PFSK-1 (cell line): ENCODE results near the gene FBXL13.

Experiments used
- FOXP2 ChIP-seq: optimal IDR thresholded peaks from 2 replicates; pipeline ENCODE3; 2011; ENCODE audit warnings: borderline replicate concordance, control low read depth, inconsistent platforms; ENCODE audit not compliant: insufficient read depth; ENCODE audit errors: extremely low read length, extremely low read depth
- POLR2AphosphoS5 ChIP-seq: IDR thresholded peaks from 2 replicates; pipeline ENCODE4 v1.6.1; 2012; ENCODE audit warnings: low read depth, mild to moderate bottlenecking, control low read depth, low read length, moderate library complexity
- SIN3A ChIP-seq: IDR thresholded peaks from 2 replicates; pipeline ENCODE4 v1.6.1; 2012; ENCODE audit warnings: mild to moderate bottlenecking, low read length, moderate library complexity, borderline replicate concordance; ENCODE audit not compliant: insufficient read depth
- TAF1 ChIP-seq: IDR thresholded peaks from 2 replicates; pipeline ENCODE4 v1.6.1; 2012; ENCODE audit warnings: low read length, control low read depth, borderline replicate concordance; ENCODE audit not compliant: insufficient read depth
- TF ChIP-seq, protein P1 (sequence below), 2 experiments: IDR thresholded peaks; 2 replicates each; pipeline versions ENCODE4 v1.6.1 to v1.8.0; 2011 to 2012; ENCODE audit warnings: low read depth in 2 of 2, low read length in 2 of 2, control low read depth in 1 of 2, inconsistent platforms in 1 of 2, mild to moderate bottlenecking in 1 of 2, moderate library complexity in 1 of 2; ENCODE audit not compliant: insufficient read depth in 1 of 2

The FBXL13 gene

DNA sequence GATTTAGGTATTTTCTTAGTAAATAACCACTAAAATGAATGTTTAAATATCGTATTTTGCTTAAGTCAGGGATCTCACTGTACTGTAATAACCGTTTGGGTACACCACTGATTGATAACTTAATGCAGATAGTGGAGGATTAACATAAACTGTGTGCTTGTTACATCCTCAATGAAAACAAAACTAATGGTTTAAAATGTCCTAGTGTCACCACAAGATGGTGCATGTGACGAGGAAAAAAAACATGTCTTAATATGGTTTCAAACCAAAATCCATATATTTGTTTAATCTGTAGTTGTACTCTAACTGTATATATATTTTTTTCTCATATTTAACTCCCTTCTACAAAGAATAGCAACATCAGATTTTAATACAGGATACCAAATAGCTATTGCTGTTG lies 19.5 kb upstream of the FBXL13 start:
- TF ChIP-seq, protein P1, sequence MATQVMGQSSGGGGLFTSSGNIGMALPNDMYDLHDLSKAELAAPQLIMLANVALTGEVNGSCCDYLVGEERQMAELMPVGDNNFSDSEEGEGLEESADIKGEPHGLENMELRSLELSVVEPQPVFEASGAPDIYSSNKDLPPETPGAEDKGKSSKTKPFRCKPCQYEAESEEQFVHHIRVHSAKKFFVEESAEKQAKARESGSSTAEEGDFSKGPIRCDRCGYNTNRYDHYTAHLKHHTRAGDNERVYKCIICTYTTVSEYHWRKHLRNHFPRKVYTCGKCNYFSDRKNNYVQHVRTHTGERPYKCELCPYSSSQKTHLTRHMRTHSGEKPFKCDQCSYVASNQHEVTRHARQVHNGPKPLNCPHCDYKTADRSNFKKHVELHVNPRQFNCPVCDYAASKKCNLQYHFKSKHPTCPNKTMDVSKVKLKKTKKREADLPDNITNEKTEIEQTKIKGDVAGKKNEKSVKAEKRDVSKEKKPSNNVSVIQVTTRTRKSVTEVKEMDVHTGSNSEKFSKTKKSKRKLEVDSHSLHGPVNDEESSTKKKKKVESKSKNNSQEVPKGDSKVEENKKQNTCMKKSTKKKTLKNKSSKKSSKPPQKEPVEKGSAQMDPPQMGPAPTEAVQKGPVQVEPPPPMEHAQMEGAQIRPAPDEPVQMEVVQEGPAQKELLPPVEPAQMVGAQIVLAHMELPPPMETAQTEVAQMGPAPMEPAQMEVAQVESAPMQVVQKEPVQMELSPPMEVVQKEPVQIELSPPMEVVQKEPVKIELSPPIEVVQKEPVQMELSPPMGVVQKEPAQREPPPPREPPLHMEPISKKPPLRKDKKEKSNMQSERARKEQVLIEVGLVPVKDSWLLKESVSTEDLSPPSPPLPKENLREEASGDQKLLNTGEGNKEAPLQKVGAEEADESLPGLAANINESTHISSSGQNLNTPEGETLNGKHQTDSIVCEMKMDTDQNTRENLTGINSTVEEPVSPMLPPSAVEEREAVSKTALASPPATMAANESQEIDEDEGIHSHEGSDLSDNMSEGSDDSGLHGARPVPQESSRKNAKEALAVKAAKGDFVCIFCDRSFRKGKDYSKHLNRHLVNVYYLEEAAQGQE (IDR thresholded peaks at IDR 0.05; ENCODE audit: insufficient read depth in 1 of 2, low read depth in 2 of 2, low read length in 2 of 2): no peak
- TF ChIP-seq FOXP2: no peak
- no peak for TF ChIP-seq SIN3A
- TF ChIP-seq TAF1: no peak
- no peak for TF ChIP-seq POLR2AphosphoS5

- TF ChIP-seq, protein P1 (IDR thresholded peaks at IDR 0.05; ENCODE audit: insufficient read depth in 1 of 2, low read depth in 2 of 2, low read length in 2 of 2): no peak
- TF ChIP-seq SIN3A: no peak
- TF ChIP-seq TAF1: no peak
- TF ChIP-seq FOXP2: no peak
- TF ChIP-seq POLR2AphosphoS5: no peak
Observed at GRCh38 chr7:103093429-103093828, 18.8 kb upstream of the FBXL13 start.

DNA sequence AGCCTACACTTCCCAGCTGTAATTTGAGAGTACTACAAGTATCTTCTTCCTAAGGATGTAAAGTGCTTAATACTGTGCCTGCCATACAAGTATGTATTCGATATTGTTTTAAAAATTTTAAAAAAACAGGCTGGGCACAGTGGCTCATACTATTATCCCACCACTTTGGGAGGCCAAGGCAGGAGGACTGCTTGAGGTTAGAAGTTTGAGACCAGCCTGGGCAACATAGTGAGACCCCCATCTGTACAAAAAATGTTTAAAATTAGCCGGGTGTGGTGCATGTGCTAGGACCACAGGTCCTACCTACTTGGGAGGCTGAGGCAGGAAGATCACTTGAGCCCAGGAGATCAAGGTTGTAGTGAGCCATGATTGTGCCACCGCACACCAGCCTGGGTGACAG lies 8.6 kb upstream of the FBXL13 start:
- no peak for TF ChIP-seq SIN3A
- TF ChIP-seq FOXP2: no peak
- TF ChIP-seq, protein P1 (IDR thresholded peaks at IDR 0.05; ENCODE audit: insufficient read depth in 1 of 2, low read depth in 2 of 2, low read length in 2 of 2): no peak
- TF ChIP-seq POLR2AphosphoS5: no peak
- TF ChIP-seq TAF1: no peak

DNA sequence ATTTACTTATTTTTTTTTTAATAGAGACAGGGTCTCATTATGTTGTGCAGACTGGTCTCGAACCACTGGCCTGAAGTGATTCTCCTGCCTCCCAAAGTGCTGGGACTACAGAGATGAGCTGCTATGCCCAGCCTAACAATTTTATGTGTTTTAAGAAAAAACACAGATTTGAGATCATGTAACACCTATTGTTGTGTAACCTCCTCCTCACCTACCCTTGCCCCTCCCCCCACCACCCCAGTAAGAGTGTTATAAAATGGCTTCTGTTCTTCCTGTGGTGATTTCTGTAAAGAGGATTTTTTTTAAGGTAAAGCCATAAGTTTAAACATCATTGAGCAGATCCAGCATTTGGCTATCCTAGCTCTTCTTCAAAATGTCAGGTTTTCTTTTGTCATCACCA lies 7.9 kb upstream of the FBXL13 start:
- TF ChIP-seq, protein P1 (IDR thresholded peaks at IDR 0.05; ENCODE audit: insufficient read depth in 1 of 2, low read depth in 2 of 2, low read length in 2 of 2): no peak
- no peak for TF ChIP-seq POLR2AphosphoS5
- no peak for TF ChIP-seq SIN3A
- TF ChIP-seq FOXP2: no peak
- no peak for TF ChIP-seq TAF1

- TF ChIP-seq, protein P1 (IDR thresholded peaks at IDR 0.05; ENCODE audit: insufficient read depth in 1 of 2, low read depth in 2 of 2, low read length in 2 of 2): no peak
- no peak for TF ChIP-seq POLR2AphosphoS5
- no peak for TF ChIP-seq FOXP2
Observed at GRCh38 chr7:103080923-103081322, 6.3 kb upstream of the FBXL13 start.
